ENCODE data around the gene DNAI7.

Gene DNAI7

DNA sequence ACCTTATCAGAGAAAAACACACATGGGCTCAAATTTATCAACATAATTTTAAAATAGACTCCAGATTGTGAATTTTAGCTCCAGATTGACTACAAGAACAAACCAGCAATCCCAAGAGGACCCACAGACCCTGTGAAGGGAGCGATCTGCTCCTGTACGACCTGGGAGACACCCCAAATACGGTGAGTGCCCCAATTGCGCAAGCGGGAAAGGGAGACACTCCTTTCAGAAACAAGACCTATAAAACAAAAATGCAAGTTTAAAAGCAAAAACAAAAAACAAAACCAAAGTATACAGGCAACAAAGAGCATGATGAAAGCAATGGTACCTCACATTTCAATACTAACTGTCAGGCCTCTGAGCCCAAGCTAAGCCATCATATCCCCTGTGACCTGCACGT, 32.1 kb downstream of the DNAI7 start:
- DNase-seq: no peak

DNA sequence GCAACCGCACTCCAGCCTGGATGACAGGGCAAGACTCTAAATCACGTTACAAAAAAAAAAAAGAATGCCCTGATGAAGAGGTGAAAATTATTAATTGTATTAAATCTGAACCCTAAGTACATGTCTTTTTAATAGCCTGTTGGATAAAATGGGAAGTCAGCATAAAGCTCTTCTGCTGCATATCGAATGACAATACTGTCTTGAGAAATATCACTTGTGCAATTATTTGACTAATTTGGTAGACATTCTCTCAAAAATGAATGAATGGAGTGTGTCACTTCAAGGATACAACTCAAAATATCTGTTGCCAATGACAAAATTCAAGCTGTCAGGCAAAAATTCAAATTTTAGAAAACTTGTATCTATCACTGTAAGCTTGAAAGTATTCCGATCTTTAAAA, 38.9 kb downstream of the DNAI7 start:
- no peak for DNase-seq

DNA sequence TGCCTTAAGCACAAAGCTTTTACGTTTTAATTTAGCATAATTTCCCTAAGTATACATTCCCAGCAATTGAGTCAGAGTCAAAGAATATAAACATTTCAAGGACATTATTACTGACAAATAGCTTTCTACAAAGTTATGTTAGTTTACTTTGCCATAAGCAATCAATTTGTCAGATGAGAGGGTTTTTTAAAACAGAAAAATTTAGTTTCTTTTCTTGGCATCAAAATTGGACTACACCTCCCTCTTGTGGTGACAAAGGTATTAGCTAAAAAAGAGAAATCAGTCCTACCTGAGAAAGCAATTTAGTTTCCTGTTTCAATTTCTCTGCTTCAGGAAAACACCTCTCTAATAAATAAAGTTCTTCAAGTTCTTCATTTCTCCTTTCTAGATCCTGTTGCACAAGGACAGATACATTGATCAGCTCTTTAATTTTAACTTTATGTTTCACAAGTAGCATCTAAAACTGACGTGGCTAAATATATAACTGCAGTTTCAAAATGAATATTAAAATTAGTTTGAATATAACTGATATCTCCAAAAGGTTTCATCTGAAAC, 39.9 kb downstream of the DNAI7 start:
- DNase-seq: peak; percentile 40

- no peak for DNase-seq
Measured at GRCh38 chr12:25152055-25152454, 42.9 kb downstream of the DNAI7 start.

- DNase-seq: peak; percentile 96
Measured at GRCh38 chr12:25151476-25151875, 43.5 kb downstream of the DNAI7 start.

DNA sequence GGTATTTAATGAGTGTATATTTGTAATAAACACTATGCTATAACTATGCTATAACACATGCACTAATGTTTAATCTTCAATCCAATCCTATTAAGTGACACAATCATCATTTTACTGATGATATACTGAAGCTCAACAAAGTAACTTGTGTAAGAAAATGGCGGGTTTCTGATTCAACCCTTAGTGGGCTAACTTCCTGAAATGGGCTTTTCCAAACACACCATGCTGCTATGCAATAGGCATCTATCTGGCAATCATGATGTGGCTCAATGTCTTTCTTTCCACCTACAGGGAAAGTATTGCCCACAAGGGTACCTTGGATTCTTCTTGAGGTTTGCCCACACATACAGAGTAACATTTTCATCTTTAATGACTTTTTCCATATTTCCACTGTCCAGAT, 48.3 kb downstream of the DNAI7 start:
- DNase-seq: no peak

DNA sequence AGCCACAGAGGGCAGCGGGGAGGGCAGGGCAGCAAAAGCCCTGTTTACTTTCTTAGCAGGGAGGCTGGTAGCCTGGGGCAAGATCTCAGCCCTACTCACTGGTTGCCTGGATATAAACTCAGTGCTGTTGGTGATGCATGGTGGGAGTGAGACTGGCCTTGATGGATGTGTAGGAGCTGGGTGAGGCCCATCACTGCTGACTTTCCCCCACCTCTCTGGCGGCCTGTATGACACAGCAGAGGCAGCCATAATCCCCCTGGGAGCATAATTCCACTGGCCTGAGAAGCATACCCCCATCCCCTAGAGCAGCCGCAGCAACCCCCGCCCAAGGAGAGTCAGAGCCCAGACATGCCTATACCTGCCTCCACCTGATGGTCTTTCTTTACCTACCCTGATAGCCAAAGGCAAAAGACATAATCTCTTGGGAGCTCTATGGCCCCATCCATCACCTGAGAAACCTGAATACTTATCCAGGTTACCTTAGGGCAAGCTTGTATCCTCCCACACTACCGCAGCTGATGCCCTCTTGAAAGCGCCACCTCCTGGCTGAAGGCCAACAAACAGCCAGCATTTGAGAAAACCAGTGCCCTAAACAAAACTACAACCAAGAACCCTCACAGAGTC, 59.3 kb downstream of the DNAI7 start:
- DNase-seq: peak; percentile 9

DNA sequence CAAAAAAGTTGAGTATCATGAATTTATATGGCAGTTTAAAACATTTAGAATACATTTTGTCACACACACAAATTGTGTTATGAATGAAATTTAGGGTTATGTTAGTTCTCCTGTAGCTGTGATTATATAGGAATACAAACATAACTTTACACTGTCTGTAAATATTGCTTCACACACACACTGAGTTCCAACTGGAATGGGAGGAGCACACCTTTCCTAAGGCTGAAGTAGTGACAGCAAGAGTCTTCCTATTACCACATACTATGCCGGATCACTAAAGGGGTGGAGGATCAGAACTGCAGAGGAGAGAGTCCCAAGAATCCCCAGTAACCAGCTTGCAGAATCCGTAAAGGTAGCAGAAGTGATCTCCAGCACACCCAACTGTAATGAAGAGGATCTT, 63.7 kb downstream of the DNAI7 start:
- no peak for DNase-seq

DNA sequence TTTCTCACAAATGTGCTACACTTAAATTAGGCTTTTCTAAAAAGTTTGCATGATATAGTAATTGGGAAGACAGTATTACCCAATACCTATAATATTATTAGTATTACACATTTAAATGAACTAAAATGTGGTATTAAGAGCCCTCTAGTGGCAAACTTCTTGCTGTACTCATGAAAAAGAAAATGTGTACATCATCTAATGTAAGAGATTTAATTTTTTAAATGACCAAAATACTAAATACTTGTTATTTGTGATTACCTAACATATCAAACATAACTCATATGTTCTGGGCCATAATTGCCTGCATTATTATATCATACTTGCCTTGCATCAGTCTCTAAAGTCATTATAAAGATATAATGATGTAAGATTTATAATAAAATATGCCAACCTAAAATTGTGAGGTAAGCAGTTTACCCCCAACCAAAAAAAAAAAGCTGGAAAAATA, 64.2 kb downstream of the DNAI7 start:
- DNase-seq: peak; percentile 44

GRCh38 chr12:25126746-25127145, 68.2 kb downstream of the DNAI7 start:
- no peak for DNase-seq

DNA sequence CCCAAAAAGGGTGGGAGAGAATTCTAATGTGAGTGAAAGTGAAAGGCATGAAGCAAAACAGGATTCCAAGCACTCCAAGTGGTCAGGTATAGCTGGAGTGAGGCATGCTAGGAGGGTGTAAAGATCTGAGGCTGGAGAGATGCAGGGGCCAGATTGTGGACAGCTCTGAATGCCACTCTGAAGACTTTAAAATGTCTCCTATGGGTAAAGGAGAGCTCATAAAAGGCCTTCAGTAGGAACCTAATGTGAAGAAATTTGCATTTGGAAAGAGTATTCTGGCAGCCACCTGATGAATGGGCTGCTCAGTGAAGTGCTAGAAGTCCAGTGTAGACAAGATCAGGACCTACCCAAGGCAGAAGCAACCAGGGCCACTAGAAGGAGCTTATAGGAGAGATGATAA, 68.9 kb downstream of the DNAI7 start:
- no peak for DNase-seq

DNA sequence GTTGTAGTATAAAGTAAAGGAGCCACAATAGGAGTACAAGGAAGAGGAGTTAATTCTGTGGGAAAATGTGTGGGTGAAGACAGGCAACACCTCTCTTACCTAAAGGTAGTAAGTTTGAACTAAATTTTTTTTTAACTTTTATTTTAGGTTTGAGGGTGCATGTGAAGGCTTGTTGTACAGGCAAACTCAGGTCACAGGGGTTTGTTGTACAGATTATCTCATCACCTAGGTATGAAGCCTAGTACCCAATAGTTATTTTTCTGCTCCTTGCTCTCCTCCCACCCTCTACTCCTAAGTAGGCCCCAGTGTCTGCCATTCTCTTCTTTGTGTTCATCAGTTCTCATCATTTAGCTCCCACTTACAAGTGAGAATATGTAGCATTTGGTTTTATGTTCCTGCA, 70.5 kb downstream of the DNAI7 start:
- DNase-seq: no peak

DNA sequence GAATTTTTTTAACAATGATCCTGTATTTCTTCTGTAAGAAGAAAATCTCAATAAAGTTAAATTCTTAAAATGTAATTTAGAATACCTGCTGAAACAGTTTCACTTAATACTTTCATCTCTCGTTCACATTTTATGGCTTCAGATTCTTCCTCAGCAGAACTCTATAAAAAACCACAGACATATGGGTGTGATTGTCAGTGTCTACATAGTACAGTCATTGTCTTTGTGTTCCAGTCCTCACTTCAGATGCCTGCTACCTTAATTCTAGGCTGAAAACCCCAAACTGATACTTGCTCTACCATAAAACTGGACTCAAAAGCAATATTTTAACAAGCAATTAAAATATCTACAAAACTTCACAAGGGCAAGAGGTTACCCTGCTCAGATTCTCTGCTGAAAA, 71.8 kb downstream of the DNAI7 start:
- DNase-seq: no peak

DNA sequence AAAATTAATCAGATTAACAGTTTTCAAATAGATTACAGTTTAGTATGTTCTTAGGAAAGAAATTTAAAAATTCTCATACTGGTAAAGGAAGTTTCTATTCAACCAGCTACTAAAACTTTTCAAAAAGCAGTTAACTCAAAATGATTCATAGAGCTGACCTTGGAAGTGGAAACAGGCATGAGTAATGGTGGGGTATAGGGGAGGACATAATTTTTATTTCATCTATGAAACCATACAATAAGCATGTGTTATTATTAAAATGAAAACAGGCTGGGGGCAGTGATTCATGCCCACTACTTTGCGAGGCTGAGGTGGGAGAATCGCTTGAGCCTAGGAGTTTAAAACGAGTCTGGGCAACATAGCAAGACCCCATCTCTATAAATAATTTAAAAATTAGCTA, 73.0 kb downstream of the DNAI7 start:
- peak; percentile 57 for DNase-seq

- DNase-seq: no peak
Measured at GRCh38 chr12:25121110-25121509, 73.8 kb downstream of the DNAI7 start.

DNA sequence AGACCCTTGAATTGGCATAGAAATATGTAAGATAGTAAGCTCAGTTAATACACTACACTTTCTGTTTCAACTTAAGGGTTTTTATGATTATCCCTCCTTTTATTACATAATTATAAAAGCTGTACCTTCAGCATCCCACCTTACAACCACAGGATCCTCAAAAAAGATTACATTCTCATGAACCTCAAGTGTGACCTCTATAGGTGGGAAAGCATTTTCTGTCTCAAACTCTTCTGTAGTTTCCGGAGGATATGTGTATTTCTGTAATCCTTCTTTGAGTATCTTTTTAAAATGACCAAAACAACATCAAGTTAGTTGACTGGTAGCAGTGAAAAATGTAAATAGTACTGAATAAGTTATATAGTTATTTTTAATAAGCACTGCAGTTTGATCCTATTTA, 75.9 kb downstream of the DNAI7 start:
- DNase-seq: no peak

DNA sequence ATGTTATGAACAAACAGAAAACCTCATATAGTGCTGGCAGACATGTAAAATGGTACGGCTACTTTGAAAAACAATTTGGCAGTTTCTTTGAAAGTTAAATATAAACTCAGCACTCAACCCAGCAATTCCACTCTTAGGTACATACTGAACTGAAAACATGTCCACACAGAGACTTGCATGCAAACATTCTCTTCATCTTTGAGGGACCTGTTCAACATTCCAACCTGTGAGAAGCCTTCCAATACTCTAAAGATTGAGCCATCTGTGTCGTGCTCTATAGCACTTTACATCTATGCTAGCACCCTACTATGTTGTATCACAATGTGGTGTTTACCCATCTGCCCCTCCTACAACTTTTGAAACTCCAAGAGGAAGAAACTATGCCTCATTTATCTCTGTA, 79.3 kb downstream of the DNAI7 start:
- no peak for DNase-seq

DNA sequence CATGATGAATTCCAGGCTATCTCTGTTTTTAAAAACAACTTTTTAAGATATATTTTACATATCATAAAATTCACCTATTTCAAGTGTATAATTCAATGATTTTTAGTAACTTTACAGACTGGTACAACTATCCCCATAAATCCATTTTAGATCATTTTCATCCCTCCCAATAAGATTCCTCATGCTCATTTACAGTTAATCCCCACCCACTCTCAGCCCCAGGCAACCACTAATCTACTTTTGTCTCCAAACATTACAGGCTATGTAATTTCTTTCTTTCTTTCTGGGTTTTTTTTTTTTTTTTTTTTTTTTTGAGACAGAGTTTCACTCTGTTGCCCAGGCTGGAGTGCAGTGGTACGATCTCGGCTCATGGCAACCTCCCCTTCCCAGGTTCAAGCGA, 81.3 kb downstream of the DNAI7 start:
- no peak for DNase-seq

DNA sequence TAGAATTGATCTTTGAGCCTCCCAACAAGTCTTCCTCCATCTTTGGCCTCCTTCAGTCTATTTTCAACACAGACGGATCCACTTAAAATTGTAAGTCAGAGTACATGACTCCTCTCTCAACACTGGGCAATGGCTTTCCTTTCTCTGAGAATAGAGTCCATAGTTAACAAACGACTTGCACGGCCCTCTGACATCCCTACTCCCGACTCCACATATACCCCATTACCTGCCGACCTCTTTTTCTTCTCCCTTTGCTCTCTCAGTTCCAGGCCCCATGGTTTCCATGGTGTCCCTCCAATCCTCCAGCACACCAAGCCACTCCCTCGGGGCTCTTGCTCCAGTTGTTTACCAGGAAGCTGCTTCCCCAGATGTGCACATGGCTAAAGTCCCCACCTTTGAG, 84.7 kb downstream of the DNAI7 start:
- DNase-seq: no peak

GRCh38 chr12:25107920-25108319, 87.0 kb downstream of the DNAI7 start:
- no peak for DNase-seq

DNA sequence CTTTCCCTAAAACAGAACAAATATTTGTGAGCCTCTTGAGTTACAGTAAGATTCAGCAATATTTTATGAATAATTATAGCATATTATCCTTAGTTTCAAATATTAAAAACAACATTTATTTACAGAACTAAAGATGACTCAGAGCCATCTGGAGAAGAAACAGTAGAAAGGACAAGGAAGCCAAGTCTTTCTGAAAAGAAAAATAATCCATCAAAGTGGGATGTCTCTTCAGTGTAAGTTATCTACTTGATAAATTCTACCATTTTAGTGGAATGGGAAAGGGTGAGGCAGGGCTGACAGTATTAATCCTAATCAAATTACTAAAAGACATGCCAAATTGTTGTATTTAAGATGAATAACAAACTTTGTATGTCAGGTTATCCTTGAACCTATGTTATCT, 88.1 kb downstream of the DNAI7 start:
- no peak for DNase-seq

- no peak for DNase-seq
Measured at GRCh38 chr12:25102402-25102801, 92.6 kb downstream of the DNAI7 start.

- DNase-seq: no peak
Measured at GRCh38 chr12:25101092-25101445, 93.9 kb downstream of the DNAI7 start.

- DNase-seq: no peak
Measured at GRCh38 chr12:25100194-25101091, 94.5 kb downstream of the DNAI7 start.

All from fibroblast of skin of right biceps (primary cell).